Esophagus squamous epithelium (tissue), 4 donors: Measurements from ENCODE around the gene FAM168A.
A peak's percentile ranks its signal among the peaks of the same experiment; 100 is the strongest.

ENCODE experiments used
- CTCF ChIP-seq, 6 experiments: fragments of 450-650 bp in 4 of 6; fragments of 200-600 bp in 2 of 6; sonication (generic) in 2 of 6; IDR thresholded peaks; one replicate each; pipeline ENCODE4 v1.5.1; 2016 to 2019; ENCODE audit warnings: antibody characterized with exemption in 6 of 6, mild to moderate bottlenecking in 4 of 6, moderate library complexity in 4 of 6
- POLR2A ChIP-seq, 4 donors: fragments of 450-650 bp; IDR thresholded peaks; one replicate each; pipeline ENCODE4 v1.6.1; 2017; ENCODE audit warnings: antibody characterized with exemption in 4 of 4, mild to moderate bottlenecking in 4 of 4, moderate library complexity in 3 of 4

DNA sequence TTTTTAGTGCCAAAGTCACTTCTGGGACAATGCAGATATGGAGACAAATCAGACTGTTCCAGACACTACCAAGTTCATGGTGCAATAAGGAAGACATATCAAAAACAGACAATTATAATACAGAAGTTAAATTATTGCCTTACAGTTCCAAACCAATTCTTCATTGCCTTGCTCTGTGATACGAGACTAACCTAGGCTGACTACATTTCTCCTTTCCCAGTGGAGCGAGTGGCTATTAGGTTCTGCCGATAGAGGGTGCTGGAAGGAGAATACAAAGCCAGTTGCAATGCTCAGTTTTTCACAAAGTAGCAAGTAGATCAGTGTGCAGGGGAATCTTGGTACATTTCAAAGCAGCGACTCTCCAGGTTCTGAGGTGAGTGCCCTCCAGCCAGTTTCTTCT lies 67.8 kb downstream of the FAM168A start:
- TF ChIP-seq CTCF (IDR thresholded peaks at IDR 0.05): peak in 1 of 6 experiments; percentile 11
- no peak for TF ChIP-seq POLR2A (IDR thresholded peaks at IDR 0.05)
